Effector CD8-positive, alpha-beta T cell (primary cell): Measurements from ENCODE around the gene LRP4.

Experiments used
- DNase-seq: peaks from one replicate; lab custom pipeline; 2025; lab: John Stamatoyannopoulos, UW

Gene LRP4

DNA sequence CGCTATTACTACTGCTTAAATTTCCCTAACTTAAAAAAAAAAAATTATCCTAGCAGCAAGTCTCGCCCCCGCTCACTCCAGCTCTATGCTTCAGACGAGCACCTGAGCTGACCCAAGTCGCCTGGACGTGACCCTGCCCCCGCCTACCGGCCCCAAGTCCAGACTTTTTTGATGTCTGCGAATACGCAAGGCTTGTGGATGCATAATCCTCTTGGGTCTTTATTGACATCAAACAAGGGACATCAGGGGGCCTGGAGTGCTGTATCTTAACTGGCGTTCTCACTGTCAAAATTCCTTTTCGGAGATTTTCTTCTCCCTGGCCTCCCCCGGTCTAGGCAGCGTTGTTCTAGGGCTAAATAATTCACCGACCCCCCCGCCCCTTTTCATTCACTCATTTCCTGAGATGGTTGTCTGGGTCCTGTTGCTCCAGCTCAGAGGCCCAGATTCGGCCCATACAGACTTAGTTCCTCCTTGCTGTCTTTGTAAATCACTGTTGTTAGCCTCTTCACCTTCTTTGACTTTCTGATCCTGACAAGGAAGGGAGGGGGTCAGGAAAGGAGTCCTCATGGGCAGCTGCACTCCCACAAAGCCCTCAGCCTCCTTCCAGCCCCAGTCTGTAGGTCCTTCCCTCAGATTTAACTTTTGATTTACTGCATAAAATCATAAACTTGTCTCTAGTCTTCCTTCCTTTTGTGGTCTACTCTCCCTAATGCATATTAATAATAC is 601 bp upstream of the LRP4 start:
- no peak for DNase-seq

DNA sequence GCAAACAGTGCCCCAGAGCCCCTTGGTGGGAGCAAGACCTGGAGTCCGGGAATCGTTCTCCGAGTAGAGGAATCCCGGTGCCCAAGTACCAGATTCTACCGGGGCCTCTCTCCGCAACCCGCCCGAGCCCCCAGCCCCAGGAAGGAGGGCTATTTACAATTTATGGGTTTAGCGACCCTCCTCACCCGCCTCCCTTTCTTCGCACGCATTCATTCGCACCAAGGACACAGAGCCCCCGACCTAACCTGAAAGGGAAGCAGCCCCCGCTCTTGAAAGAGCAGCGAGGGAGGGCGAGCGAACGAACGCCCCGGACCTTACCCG is 628 bp downstream of the LRP4 start:
- DNase-seq, result no peak

DNA sequence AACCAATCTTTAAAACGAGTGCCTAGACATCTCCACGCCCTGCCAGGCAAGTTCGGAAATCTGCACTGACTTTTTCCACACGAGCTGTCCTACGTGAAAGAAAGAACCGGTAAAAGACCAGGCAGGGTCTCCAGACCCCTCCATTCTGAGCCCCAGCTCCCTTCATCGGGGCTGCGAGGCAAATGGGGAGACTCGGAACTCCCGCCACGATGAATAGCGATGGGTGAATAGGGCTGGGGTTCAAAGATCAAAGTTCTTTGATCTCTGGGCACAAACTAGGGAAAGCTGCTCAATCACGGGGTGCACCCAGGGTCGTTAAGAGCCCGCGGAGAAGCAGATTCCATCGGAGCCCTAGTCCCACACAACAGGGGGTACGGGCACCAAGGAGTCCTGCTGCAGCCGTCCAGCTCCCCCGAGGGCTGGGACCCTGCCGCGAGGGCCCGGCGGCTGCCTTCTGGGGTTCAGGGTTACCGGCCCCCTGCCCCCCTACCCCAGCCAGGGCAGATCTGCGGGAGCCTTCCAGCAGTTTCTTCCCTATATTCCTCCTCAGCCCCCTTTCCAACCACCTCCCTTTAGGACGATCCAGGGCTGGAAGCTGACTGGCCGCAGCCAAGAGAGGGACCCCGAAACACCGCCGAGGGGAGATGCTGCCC is 1.1 kb downstream of the LRP4 start:
- no peak for DNase-seq

DNA sequence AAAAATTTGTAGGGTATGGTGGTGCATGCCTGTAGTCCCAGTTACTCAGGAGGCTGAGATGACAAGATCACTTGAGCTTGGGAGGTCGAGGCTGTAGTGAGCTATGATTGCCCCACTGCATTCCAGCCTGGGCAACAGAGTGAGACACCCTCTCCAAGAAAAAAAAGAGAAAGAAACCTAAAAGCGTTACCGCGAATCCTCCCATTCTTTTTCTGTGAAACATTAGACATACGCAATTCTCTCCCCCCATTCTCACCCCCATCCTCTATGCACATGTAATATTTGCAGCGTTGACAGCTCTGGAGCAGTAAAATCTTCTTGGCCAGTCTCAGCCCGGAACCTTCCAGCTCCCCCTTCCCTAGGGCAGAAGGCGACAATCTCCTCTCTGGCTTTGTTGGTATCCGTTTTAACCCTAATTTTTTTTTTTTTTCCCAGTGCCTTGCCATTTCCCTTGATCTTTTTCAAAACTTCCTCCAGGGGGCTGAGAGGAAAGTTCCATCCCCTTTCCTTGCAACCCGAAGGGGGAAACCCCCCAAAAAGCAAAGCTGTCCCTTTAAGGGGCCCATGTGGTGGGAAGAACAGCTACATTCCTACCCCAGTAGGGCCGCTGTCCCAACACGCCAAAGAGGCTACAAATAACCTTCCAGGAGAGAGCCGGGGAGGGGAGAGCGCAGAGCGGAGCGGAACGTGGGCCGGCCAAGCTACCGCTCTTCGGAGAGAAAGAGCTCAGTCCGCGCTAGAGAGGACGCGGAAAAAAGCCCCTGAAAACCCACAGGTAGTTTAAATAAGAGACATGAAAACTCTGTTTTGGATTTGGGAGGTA is 1.9 kb downstream of the LRP4 start:
- DNase-seq, result no peak

- DNase-seq, result no peak
These were observed 3.4 kb downstream of the LRP4 start for GRCh38 chr11:46914910-46915309.

DNA sequence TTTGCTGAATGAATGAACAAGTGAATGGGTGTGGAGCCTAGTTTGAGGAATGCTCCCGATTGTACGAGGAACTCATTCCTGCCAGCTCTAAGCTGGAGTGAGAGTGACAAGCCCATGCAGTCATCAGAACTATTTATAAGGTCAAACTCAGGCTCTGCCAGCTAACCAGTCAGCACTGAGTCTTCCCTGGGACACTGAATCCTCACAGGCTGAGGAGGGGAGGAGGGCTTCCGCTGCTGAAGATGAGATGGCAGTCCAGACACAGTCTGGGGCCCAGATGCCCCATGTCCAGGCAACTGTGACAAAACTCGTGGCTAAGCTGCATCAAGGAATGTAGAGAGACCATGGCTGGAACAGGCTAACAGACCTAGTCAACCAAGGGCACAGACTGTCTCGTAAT is 4.0 kb downstream of the LRP4 start:
- no peak for DNase-seq

GRCh38 chr11:46913484-46913883 is 4.9 kb downstream of the LRP4 start:
- no peak for DNase-seq

- DNase-seq, result no peak
These were observed 5.7 kb downstream of the LRP4 start for GRCh38 chr11:46912526-46913150.

DNA sequence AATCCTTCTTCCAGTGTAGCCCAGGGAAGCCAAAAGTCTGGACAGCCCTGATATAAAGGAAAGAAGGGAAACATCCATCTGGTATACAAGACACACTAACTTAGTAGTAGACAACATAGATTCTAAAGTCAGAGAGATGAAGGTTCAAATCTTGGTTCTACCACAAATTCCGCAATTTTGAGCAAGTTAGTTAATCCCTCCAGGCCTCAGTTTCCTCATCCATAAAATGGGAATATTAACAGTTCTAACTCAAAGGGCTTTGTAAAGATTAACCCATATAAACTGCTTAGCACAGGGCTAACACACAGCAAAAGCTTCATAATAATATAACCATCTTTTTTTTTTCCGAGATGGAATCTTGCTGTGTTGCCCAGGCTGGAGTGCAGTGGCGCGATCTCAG is 10.7 kb downstream of the LRP4 start:
- no peak for DNase-seq

DNA sequence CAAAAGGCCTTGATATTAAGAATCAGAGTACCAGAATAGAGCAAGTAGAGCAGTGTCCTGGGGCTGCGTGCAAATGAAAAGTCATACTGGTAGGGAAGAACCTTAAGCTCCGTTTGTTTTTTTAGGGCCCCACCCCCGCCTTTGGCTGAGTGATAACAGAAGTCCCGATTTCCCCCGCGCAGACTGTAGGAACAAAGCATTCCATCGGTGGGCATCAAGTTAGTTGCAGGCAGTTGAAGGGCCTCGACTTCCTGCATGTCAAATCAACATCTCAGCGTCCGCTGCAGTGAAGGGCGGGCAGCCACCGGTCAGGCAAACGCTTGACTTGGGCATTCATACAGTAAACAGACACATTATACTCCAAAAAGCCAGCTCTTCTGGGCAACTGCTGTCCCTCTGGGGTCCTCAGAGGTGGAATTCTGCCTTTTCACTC is 11.7 kb downstream of the LRP4 start:
- no peak for DNase-seq

- no peak for DNase-seq
These were observed 12.5 kb downstream of the LRP4 start for GRCh38 chr11:46905806-46906205.

DNA sequence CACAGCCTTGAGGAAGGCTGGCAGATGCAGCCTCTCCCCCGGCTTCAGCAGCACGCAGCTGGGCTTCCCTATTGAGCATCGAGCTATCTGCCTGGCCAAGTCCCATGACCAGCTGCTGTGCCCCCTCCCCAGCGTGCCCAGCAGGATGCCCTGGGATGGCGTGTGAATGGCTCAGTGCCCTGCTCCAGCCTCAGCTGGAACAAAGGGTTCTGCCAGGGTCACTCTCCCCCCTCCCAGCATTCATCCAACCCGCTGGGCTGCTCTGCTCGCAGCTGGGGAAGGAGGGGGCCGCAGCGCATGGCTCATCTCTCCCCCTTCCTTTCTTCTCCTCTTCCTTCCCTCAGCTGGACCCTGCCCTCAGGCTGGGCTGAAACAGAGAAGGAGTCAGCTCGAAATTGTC is 14.5 kb downstream of the LRP4 start:
- no peak for DNase-seq

- DNase-seq, result no peak
These were observed 15.7 kb downstream of the LRP4 start for GRCh38 chr11:46902694-46903093.

- DNase-seq, result no peak
These were observed 17.2 kb downstream of the LRP4 start for GRCh38 chr11:46901156-46901555.

DNA sequence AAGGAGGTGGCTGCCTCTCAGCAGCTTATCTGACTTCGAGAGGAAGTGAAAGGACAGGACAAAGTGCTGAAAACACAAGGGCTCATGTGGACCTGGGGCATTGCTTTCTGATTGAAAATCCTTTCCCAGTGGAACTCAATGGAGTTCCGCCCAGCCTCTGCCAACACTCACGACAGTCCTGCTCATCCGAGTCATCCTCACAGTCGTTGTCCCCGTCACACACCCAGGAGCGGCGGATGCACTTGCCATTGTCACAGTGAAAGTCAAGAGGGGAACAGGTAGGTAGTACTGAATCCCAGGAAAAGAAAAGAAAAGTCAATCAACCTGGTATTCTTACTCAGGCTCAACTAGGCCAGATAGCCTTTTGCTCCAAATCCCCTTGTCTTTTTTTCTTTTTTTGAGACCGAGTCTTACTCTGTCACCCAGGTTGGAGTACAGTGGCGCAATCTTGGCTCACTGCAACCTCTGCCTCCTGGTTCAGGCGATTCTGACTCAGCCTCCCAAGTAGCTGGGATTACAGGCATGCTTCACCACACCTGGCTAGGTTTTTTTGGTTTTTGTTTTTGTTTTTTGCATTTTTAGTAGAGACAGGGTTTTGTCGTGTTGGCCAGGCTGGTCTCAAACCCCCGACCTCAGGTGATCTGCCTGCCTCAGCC is 18.1 kb downstream of the LRP4 start:
- DNase-seq, result no peak

GRCh38 chr11:46899501-46900025 is 18.8 kb downstream of the LRP4 start:
- DNase-seq, result no peak

DNA sequence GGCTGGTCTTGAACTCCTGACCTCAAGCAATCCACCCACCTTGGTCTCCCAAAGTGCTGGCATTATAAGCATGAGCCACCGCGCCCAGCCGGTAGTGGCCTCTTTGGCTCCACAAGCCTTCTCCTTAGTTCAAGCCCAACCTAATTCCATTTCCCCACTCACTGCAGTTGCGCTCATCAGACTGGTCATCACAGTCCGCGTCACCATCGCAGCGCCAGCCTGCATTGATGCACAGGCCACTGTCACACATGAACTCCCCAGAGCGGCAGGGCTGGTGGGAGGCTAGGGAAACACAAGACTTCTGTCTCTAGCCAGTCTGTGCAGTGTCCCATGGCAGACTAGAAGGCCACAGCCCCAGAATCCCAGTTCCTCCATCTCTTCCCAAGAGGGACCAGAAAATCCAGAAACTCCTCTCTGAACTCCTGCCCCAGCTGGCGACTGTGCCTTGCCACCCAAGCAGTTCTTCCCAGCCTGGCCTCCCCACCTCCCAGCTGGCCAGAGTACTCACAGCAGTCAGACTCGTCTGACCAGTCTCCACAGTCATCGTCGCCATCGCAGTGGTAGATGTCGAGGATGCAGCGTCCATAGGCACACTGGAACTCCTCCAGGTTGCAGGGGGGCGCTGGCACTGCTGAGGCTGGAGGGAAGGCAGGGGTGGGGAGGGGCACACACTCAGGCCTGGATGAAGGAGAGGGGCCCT is 19.8 kb downstream of the LRP4 start:
- no peak for DNase-seq

GRCh38 chr11:46896719-46897406 is 21.5 kb downstream of the LRP4 start:
- no peak for DNase-seq

DNA sequence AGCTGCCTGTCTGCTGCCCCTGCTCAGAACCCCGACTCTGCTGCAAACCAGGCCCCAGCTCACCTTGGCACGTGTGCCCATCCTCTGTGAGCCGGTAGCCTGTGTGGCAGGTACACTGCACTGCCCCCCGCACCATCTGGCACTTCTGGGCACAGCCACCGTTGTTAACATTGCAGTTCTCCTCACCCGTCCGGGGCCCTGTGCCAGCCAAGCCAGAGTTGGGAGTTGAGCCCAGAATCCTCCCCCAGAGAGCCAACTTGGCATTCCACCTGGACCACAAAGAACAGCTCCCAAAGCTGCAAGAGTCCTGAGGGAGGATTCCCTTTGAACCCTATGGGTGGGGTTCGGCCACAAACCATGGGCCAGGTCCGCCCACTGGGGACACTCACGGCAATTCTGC is 22.5 kb downstream of the LRP4 start:
- DNase-seq, result no peak

- DNase-seq, result no peak
These were observed 23.4 kb downstream of the LRP4 start for GRCh38 chr11:46894961-46895360.

DNA sequence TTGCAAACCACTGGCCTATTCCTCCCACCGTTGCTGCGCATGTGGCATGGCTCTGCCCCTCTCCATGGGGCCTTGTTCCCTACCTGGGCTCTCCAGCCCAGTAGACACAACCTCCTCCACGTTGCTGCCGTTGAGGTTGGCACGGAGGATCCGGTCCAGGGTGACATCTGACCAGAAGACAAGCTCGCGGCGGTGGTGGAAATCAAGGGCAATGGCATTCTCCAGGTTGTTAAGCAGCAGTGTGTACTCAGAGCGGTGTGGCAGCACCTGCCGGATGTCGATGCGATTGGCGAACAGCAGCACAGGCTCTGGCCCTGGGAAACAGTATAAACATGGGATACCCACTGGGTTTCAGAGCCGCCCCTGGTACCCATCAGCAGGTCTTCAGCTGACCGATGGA is 23.8 kb downstream of the LRP4 start:
- no peak for DNase-seq
